ENCODE results near the gene EIF4A2. TPM values are rescaled to one million over a fixed set of nuclear protein-coding genes. Genes with fewer than 3 reads are reported as not detected.
A peak's percentile ranks its signal among the peaks of the same experiment; 100 is the strongest.

Gene EIF4A2
- total RNA-seq, 1 experiment from 2014 or later = 398 TPM

GRCh38 chr3:186783731-186784515, 546 bp downstream of the EIF4A2 start (continued):
- TF ChIP-seq REST (IDR thresholded peaks at IDR 0.05; ENCODE audit: low read depth) (no peak), SRF (IDR thresholded peaks at IDR 0.05; ENCODE audit: low read depth) (no peak; the same call in 1 of the 2 replicates), ELF1 (IDR thresholded peaks at IDR 0.05; ENCODE audit: borderline replicate concordance, low read depth) (no peak), FOSL1 (IDR thresholded peaks at IDR 0.05; ENCODE audit: low read depth) (no peak)

GRCh38 chr3:186784820-186785494, 1.6 kb downstream of the EIF4A2 start:
- H3K27ac ChIP-seq (ENCODE audit: low read depth, low read length) = peak overlapping the region; percentile 99
- peaks cover 46% of the 10 kb centered on the region for H4K20me1 ChIP-seq (ENCODE audit: insufficient read depth)
- ATAC-seq (no peak), DNase-seq (ENCODE audit: low read depth, low spot score) (no peak)
- intact Hi-C loops (cut with micrococcal nuclease) = no loop called here
- BruUV-seq (replicated peaks) = no TSS peak
- no peaks in the 10 kb centered on the region for H3K9me2 ChIP-seq (ENCODE audit: insufficient read depth)
- peak overlapping the region; percentile 83 for H3K4me2 ChIP-seq (ENCODE audit: low read length)
- peaks cover 62% of the 10 kb centered on the region for H3K79me2 ChIP-seq (ENCODE audit: insufficient read depth, low read length)
- peaks cover 55 to 58% of the 10 kb centered on the region in 2 experiments for H3K36me3 ChIP-seq (ENCODE audit: control insufficient read depth in 1 of 2, insufficient read depth in 2 of 2, low read length in 2 of 2)
- POLR2A ChIA-PET = interaction anchor here (0.7 to 2.3 kb wide), 5 partner anchors 13 to 195 kb away, joined by 3 to 6 read pairs (median 3); no protein-coding TSS in a partner anchor
- H3K9me3 ChIP-seq (ENCODE audit: control insufficient read depth in 1 of 2, insufficient read depth in 1 of 2, low read depth in 1 of 2, low read length in 2 of 2) = no peaks in the 10 kb centered on the region
- peak overlapping the region; percentile 96 for H3K9ac ChIP-seq (ENCODE audit: low read length)
- no peaks in the 10 kb centered on the region for H3K27me3 ChIP-seq (ENCODE audit: insufficient read depth, low read length)
- no peak overlapping the region for H2AFZ ChIP-seq (ENCODE audit: low read depth, low read length, poor library complexity, severe bottlenecking)
- H3K4me1 ChIP-seq (ENCODE audit: control insufficient read depth in 1 of 2, insufficient read depth in 2 of 2, low read length in 2 of 2) = peaks cover 0 to 13% of the 10 kb centered on the region in 2 experiments; a peak in 2 of 4 replicates
- CTCF ChIA-PET = no interaction called here
- peak overlapping the region; percentile 87 to 92 for H3K4me3 ChIP-seq (replicated peaks in 1 of 2; ENCODE audit: low read depth in 1 of 2, low read length in 2 of 2)
- RAD21 ChIA-PET (ENCODE audit: low non-redundant PET in 1 of 2, low total read pairs in 2 of 2, uncharacterized antibody in 2 of 2, unreplicated experiment in 2 of 2) = no interaction called here
- TF ChIP-seq POLR2AphosphoS5 (IDR thresholded peaks at IDR 0.05; ENCODE audit: low read depth, low read length) (peak; percentile 42; the same call in 1 of the 2 replicates), CTCF (IDR thresholded peaks at IDR 0.05 in 2 of 3, conservative IDR thresholded peaks at IDR 0.05 in 1 of 3; ENCODE audit: borderline replicate concordance in 1 of 3, insufficient read depth in 1 of 3, low read depth in 2 of 3, low read length in 2 of 3) (no peak)
